ENCODE data around the gene CPEB1.
"Not testable (repeated sequence)": the region's sequence is repeated elsewhere in the genome, so short reads cannot be mapped to it uniquely, and the experiment has no call there.

CPEB1 gene

GRCh38 chr15:82545002-82545401, 102.2 kb downstream of the CPEB1 start:
- no peak for DNase-seq (ENCODE audit: low read depth, low spot score)

- no peak for DNase-seq (ENCODE audit: low read depth, low spot score)
Measured at GRCh38 chr15:82544431-82544830, 102.7 kb downstream of the CPEB1 start.

GRCh38 chr15:82543160-82543559, 104.0 kb downstream of the CPEB1 start:
- DNase-seq (ENCODE audit: low read depth, low spot score), result no peak

- DNase-seq (ENCODE audit: low read depth, low spot score), result no peak
Measured at GRCh38 chr15:82540984-82541431, 106.2 kb downstream of the CPEB1 start.

- DNase-seq (ENCODE audit: low read depth, low spot score), result peak; percentile 98
Measured at GRCh38 chr15:82540055-82540983, 106.8 kb downstream of the CPEB1 start, which contains the start of gene RPS17. RPS17 (minus strand) TSS chr15:82540457; CDS start chr15:82540428, 29 bp downstream.

GRCh38 chr15:82539691-82540054, 107.5 kb downstream of the CPEB1 start:
- DNase-seq (ENCODE audit: low read depth, low spot score), result no peak

- DNase-seq (ENCODE audit: low read depth, low spot score), result no peak
Measured at GRCh38 chr15:82538961-82539690, 108.0 kb downstream of the CPEB1 start.

GRCh38 chr15:82537351-82537908, 109.7 kb downstream of the CPEB1 start:
- no peak for DNase-seq (ENCODE audit: low read depth, low spot score)

- DNase-seq (ENCODE audit: low read depth, low spot score), result no peak
Measured at GRCh38 chr15:82536409-82537350, 110.5 kb downstream of the CPEB1 start.

- DNase-seq (ENCODE audit: low read depth, low spot score), result no peak
Measured at GRCh38 chr15:82535566-82536408, 111.4 kb downstream of the CPEB1 start.

GRCh38 chr15:82535151-82535550, 112.0 kb downstream of the CPEB1 start:
- not testable (repeated sequence) for DNase-seq (ENCODE audit: low read depth, low spot score)

GRCh38 chr15:82534457-82534861, 112.7 kb downstream of the CPEB1 start:
- not testable (repeated sequence) for DNase-seq (ENCODE audit: low read depth, low spot score)

- DNase-seq (ENCODE audit: low read depth, low spot score), result no peak
Measured at GRCh38 chr15:82533801-82534200, 113.4 kb downstream of the CPEB1 start.

GRCh38 chr15:82532991-82533481, 114.1 kb downstream of the CPEB1 start:
- DNase-seq (ENCODE audit: low read depth, low spot score), result no peak

- DNase-seq (ENCODE audit: low read depth, low spot score), result no peak
Measured at GRCh38 chr15:82532383-82532990, 114.7 kb downstream of the CPEB1 start.

GRCh38 chr15:82531496-82532382, 115.4 kb downstream of the CPEB1 start:
- DNase-seq (ENCODE audit: low read depth, low spot score), result no peak

GRCh38 chr15:82530606-82531379, 116.4 kb downstream of the CPEB1 start:
- DNase-seq (ENCODE audit: low read depth, low spot score), result peak; percentile 29

- DNase-seq (ENCODE audit: low read depth, low spot score), result no peak
Measured at GRCh38 chr15:82530006-82530405, 117.2 kb downstream of the CPEB1 start.

Data from activated naive CD8-positive, alpha-beta T cell treated with anti-CD3 and anti-CD28 coated beads, Interleukin-2, amount 50 U/mL, for 16 hours (primary cell).